Measurements from ENCODE around the gene ZNF484. TPM values are rescaled to one million over a fixed set of nuclear protein-coding genes. Genes with fewer than 3 reads are reported as not detected.
"Not testable (repeated sequence)": the region's sequence is repeated elsewhere in the genome, so short reads cannot be mapped to it uniquely, and the experiment has no call there.

ZNF484 gene
- total RNA-seq, 1 experiment from 2014 or later: 7.2 TPM

DNA sequence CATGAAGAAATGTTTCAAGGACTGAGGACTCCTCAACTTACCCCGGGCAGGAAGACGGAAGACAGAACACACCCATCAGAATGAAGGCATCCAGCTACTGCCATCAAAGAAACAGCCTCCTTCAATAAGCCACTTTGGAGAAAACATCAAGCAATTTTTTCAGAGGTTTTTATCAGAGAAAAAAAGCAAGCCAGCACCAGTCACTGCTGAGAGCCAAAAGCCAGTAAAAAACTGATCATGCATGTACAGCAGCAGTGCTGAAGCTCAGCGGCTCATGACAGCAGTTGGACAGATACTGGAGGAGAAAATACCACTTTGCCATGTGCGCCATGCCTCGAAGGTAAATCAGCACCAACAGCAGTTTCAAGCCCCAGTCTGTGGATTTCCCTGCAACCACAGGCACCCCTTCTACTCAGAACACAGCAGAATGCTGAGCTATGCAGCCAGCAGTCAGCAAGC lies 10.1 kb upstream of the ZNF484 start:
- Histone ChIP-seq H3K4me2 (ENCODE audit: low read length) (no peak overlapping the region), H3K9me2 (ENCODE audit: insufficient read depth) (no peaks in the 10 kb centered on the region), H3K36me3 (ENCODE audit: control insufficient read depth in 1 of 2, insufficient read depth in 2 of 2, low read length in 2 of 2) (no peaks in the 10 kb centered on the region), H3K27me3 (ENCODE audit: insufficient read depth, low read length) (no peaks in the 10 kb centered on the region; the same call in 1 of the 2 replicates), H3K9me3 (ENCODE audit: control insufficient read depth in 1 of 2, insufficient read depth in 1 of 2, low read depth in 1 of 2, low read length in 2 of 2) (no peaks in the 10 kb centered on the region), H2AFZ (ENCODE audit: low read depth, low read length, poor library complexity, severe bottlenecking) (no peak overlapping the region), H3K4me3 (replicated peaks in 1 of 2; ENCODE audit: low read depth in 1 of 2, low read length in 2 of 2) (no peak overlapping the region), H3K27ac (ENCODE audit: low read depth, low read length) (no peak overlapping the region), H3K4me1 (ENCODE audit: control insufficient read depth in 1 of 2, insufficient read depth in 2 of 2, low read length in 2 of 2) (peaks cover 0 to 3% of the 10 kb centered on the region in 2 experiments; a peak in 1 of 4 replicates), H4K20me1 (ENCODE audit: insufficient read depth) (no peaks in the 10 kb centered on the region), H3K79me2 (ENCODE audit: insufficient read depth, low read length) (no peaks in the 10 kb centered on the region), H3K9ac (ENCODE audit: low read length) (no peak overlapping the region)
- intact Hi-C loops (cut with micrococcal nuclease): no loop called here
- DNase-seq (ENCODE audit: low read depth, low spot score) (no peak), ATAC-seq (no peak)
- TF ChIP-seq ELF1 (IDR thresholded peaks at IDR 0.05; ENCODE audit: borderline replicate concordance, low read depth) (no peak), EZH2 (IDR thresholded peaks at IDR 0.05) (no peak), REST (IDR thresholded peaks at IDR 0.05; ENCODE audit: low read depth) (no peak), EZH2phosphoT487 (IDR thresholded peaks at IDR 0.05; ENCODE audit: borderline replicate concordance) (no peak), SP1 (IDR thresholded peaks at IDR 0.05; ENCODE audit: low read depth) (no peak), CBX3 (IDR thresholded peaks at IDR 0.05; ENCODE audit: low read depth) (no peak), CEBPB (IDR thresholded peaks at IDR 0.05; ENCODE audit: low read depth) (no peak), EGR1 (IDR thresholded peaks at IDR 0.05; ENCODE audit: low read depth) (no peak), ZNF274 (IDR thresholded peaks at IDR 0.05; ENCODE audit: low read depth, low read length) (no peak), RAD21 (IDR thresholded peaks at IDR 0.05; ENCODE audit: low read depth) (no peak), TCF7L2 (IDR thresholded peaks at IDR 0.05; ENCODE audit: borderline replicate concordance, extremely low read depth, insufficient read depth, insufficient read length) (no peak), ATF3 (IDR thresholded peaks at IDR 0.05) (no peak), POLR2AphosphoS5 (IDR thresholded peaks at IDR 0.05; ENCODE audit: low read depth, low read length) (no peak)
- TF ChIP-seq, protein P1, sequence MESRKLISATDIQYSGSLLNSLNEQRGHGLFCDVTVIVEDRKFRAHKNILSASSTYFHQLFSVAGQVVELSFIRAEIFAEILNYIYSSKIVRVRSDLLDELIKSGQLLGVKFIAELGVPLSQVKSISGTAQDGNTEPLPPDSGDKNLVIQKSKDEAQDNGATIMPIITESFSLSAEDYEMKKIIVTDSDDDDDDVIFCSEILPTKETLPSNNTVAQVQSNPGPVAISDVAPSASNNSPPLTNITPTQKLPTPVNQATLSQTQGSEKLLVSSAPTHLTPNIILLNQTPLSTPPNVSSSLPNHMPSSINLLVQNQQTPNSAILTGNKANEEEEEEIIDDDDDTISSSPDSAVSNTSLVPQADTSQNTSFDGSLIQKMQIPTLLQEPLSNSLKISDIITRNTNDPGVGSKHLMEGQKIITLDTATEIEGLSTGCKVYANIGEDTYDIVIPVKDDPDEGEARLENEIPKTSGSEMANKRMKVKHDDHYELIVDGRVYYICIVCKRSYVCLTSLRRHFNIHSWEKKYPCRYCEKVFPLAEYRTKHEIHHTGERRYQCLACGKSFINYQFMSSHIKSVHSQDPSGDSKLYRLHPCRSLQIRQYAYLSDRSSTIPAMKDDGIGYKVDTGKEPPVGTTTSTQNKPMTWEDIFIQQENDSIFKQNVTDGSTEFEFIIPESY (IDR thresholded peaks at IDR 0.05; ENCODE audit: extremely low read depth, insufficient replicate concordance, low read length): no peak
- TF ChIP-seq, protein P2, sequence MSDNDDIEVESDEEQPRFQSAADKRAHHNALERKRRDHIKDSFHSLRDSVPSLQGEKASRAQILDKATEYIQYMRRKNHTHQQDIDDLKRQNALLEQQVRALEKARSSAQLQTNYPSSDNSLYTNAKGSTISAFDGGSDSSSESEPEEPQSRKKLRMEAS (IDR thresholded peaks at IDR 0.05): no peak
- POLR2A ChIA-PET: no interaction called here
- BruUV-seq (replicated peaks): no TSS peak
- CTCF ChIA-PET: no interaction called here
- RAD21 ChIA-PET (ENCODE audit: low non-redundant PET in 1 of 2, low total read pairs in 2 of 2, uncharacterized antibody in 2 of 2, unreplicated experiment in 2 of 2): no interaction called here

- RAD21 ChIA-PET (ENCODE audit: low non-redundant PET in 1 of 2, low total read pairs in 2 of 2, uncharacterized antibody in 2 of 2, unreplicated experiment in 2 of 2); H3K27ac ChIP-seq (ENCODE audit: low read depth, low read length); H3K27me3 ChIP-seq (ENCODE audit: insufficient read depth, low read length); CTCF ChIA-PET; H3K36me3 ChIP-seq (ENCODE audit: control insufficient read depth in 1 of 2, insufficient read depth in 2 of 2, low read length in 2 of 2); H3K9me3 ChIP-seq (ENCODE audit: control insufficient read depth in 1 of 2, insufficient read depth in 1 of 2, low read depth in 1 of 2, low read length in 2 of 2); H2AFZ ChIP-seq (ENCODE audit: low read depth, low read length, poor library complexity, severe bottlenecking); intact Hi-C loops (cut with micrococcal nuclease); H3K79me2 ChIP-seq (ENCODE audit: insufficient read depth, low read length); H4K20me1 ChIP-seq (ENCODE audit: insufficient read depth); H3K4me1 ChIP-seq (ENCODE audit: control insufficient read depth in 1 of 2, insufficient read depth in 2 of 2, low read length in 2 of 2); BruUV-seq (replicated peaks); H3K4me3 ChIP-seq (replicated peaks in 1 of 2; ENCODE audit: low read depth in 1 of 2, low read length in 2 of 2); DNase-seq (ENCODE audit: low read depth, low spot score); H3K9me2 ChIP-seq (ENCODE audit: insufficient read depth); H3K9ac ChIP-seq (ENCODE audit: low read length); H3K4me2 ChIP-seq (ENCODE audit: low read length); ATAC-seq; POLR2A ChIA-PET: not testable (repeated sequence)
Observed at GRCh38 chr9:92886846-92887610, 9.2 kb upstream of the ZNF484 start.
